ENCODE results near the gene REG1A.

REG1A gene

GRCh38 chr2:79122676-79123075 lies 2.4 kb downstream of the REG1A start:
- H3K4me3 ChIP-seq (ENCODE audit: control insufficient read depth, low read depth, low read length): no peak overlapping the region
- DNase-seq (ENCODE audit: low read depth): no peak
- TF ChIP-seq CTCF (IDR thresholded peaks at IDR 0.05; ENCODE audit: control insufficient read depth, insufficient read depth, low read depth, low read length, missing control alignments): no peak

- H3K4me3 ChIP-seq (ENCODE audit: control insufficient read depth, low read depth, low read length): no peak overlapping the region
Measured at GRCh38 chr2:79124907-79125720, 4.8 kb downstream of the REG1A start.

GRCh38 chr2:79125721-79125985 lies 5.4 kb downstream of the REG1A start:
- TF ChIP-seq CTCF (IDR thresholded peaks at IDR 0.05; ENCODE audit: control insufficient read depth, insufficient read depth, low read depth, low read length, missing control alignments): no peak
- DNase-seq (ENCODE audit: low read depth): no peak
- no peak overlapping the region for H3K4me3 ChIP-seq (ENCODE audit: control insufficient read depth, low read depth, low read length)

More at GRCh38 chr2:79124907-79125720, 4.8 kb downstream of the REG1A start:
- no peak for DNase-seq (ENCODE audit: low read depth)
- TF ChIP-seq CTCF (IDR thresholded peaks at IDR 0.05; ENCODE audit: control insufficient read depth, insufficient read depth, low read depth, low read length, missing control alignments): no peak

- no peak overlapping the region for H3K4me3 ChIP-seq (ENCODE audit: control insufficient read depth, low read depth, low read length)
- DNase-seq (ENCODE audit: low read depth): no peak
- TF ChIP-seq CTCF (IDR thresholded peaks at IDR 0.05; ENCODE audit: control insufficient read depth, insufficient read depth, low read depth, low read length, missing control alignments): no peak
Measured at GRCh38 chr2:79128406-79128805, 8.1 kb downstream of the REG1A start.

GRCh38 chr2:79129260-79129659 lies 9.0 kb downstream of the REG1A start:
- TF ChIP-seq CTCF (IDR thresholded peaks at IDR 0.05; ENCODE audit: control insufficient read depth, insufficient read depth, low read depth, low read length, missing control alignments): no peak
- no peak for DNase-seq (ENCODE audit: low read depth)
- no peak overlapping the region for H3K4me3 ChIP-seq (ENCODE audit: control insufficient read depth, low read depth, low read length)

- no peak for DNase-seq (ENCODE audit: low read depth)
- H3K4me3 ChIP-seq (ENCODE audit: control insufficient read depth, low read depth, low read length): no peak overlapping the region
- TF ChIP-seq CTCF (IDR thresholded peaks at IDR 0.05; ENCODE audit: control insufficient read depth, insufficient read depth, low read depth, low read length, missing control alignments): no peak
Measured at GRCh38 chr2:79129804-79130203, 9.5 kb downstream of the REG1A start.

Measured in AG09309 (cell line).